Liver (tissue), 3 donors: Measurements from ENCODE around the gene WASF2.

ENCODE experiments used
- GABPA ChIP-seq, 2 donors: IDR thresholded peaks in 1 of 2; conservative IDR thresholded peaks in 1 of 2; 2 replicates each; pipeline ENCODE4 v1.6.1; 2016; ENCODE audit warnings: antibody characterized with exemption in 2 of 2, mild to moderate bottlenecking in 1 of 2, moderate library complexity in 1 of 2
- HNF4G ChIP-seq: IDR thresholded peaks from 2 replicates; pipeline ENCODE4 v1.6.1; 2016; ENCODE audit warnings: antibody characterized with exemption
- JUND ChIP-seq, 2 donors: IDR thresholded peaks; 2 replicates each; pipeline ENCODE4 v1.6.1; 2016; ENCODE audit warnings: antibody characterized with exemption in 2 of 2
- NR2F2 ChIP-seq: IDR thresholded peaks from 2 replicates; pipeline ENCODE4 v1.6.1; 2016; ENCODE audit warnings: antibody characterized with exemption
- RAD21 ChIP-seq, 2 donors: IDR thresholded peaks; 2 replicates each; pipeline ENCODE4 v1.6.1; 2016; ENCODE audit warnings: antibody characterized with exemption in 2 of 2, mild to moderate bottlenecking in 2 of 2
- REST ChIP-seq: IDR thresholded peaks from 2 replicates; pipeline ENCODE4 v1.6.1; 2016; ENCODE audit warnings: antibody characterized with exemption, mild to moderate bottlenecking
- YY1 ChIP-seq: IDR thresholded peaks from 2 replicates; pipeline ENCODE4 v1.6.1; 2016; ENCODE audit warnings: antibody characterized with exemption, mild to moderate bottlenecking
- TF ChIP-seq, protein P1 (sequence below): fragments of 150-350 bp; IDR thresholded peaks from 2 replicates; pipeline ENCODE4 v1.5.1; 2017; ENCODE audit warnings: improper control_type of control experiment, low read depth, low read length; ENCODE audit not compliant: missing input control
- TF ChIP-seq, protein P2 (sequence below): IDR thresholded peaks from 2 replicates; pipeline ENCODE4 v1.6.1; 2016; ENCODE audit warnings: antibody characterized with exemption
- donor health status: healthy.
- donor health status: healthy.

GRCh38 chr1:27527890-27528817 is 38.2 kb upstream of the WASF2 start:
- TF ChIP-seq, protein P1, sequence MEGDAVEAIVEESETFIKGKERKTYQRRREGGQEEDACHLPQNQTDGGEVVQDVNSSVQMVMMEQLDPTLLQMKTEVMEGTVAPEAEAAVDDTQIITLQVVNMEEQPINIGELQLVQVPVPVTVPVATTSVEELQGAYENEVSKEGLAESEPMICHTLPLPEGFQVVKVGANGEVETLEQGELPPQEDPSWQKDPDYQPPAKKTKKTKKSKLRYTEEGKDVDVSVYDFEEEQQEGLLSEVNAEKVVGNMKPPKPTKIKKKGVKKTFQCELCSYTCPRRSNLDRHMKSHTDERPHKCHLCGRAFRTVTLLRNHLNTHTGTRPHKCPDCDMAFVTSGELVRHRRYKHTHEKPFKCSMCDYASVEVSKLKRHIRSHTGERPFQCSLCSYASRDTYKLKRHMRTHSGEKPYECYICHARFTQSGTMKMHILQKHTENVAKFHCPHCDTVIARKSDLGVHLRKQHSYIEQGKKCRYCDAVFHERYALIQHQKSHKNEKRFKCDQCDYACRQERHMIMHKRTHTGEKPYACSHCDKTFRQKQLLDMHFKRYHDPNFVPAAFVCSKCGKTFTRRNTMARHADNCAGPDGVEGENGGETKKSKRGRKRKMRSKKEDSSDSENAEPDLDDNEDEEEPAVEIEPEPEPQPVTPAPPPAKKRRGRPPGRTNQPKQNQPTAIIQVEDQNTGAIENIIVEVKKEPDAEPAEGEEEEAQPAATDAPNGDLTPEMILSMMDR: no peak
- TF ChIP-seq HNF4G: no peak
- no peak for TF ChIP-seq RAD21 (IDR thresholded peaks at IDR 0.05)
- TF ChIP-seq, protein P2, sequence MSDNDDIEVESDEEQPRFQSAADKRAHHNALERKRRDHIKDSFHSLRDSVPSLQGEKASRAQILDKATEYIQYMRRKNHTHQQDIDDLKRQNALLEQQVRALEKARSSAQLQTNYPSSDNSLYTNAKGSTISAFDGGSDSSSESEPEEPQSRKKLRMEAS: no peak
- TF ChIP-seq NR2F2: no peak
- no peak for TF ChIP-seq REST
- TF ChIP-seq YY1: no peak
- TF ChIP-seq JUND (IDR thresholded peaks at IDR 0.05): no peak
- no peak for TF ChIP-seq GABPA (IDR thresholded peaks at IDR 0.05 in 1 of 2, conservative IDR thresholded peaks at IDR 0.05 in 1 of 2)
